MCF 10A (cell line): ENCODE results near the gene CEP112. TPM values are rescaled to one million over a fixed set of nuclear protein-coding genes. Genes with fewer than 3 reads are reported as not detected.
A peak's percentile ranks its signal among the peaks of the same experiment; 100 is the strongest.

Experiments
- BruUV-seq: library from RNA; stranded (reverse); fragments of 400-500 nt; replicated peaks from 2 replicates; lab custom pipeline; 2021; lab: Mats Ljungman, UMichigan
- CTCF ChIA-PET: fragments of 300-600 bp; sonication (Branson Sonifier 250); formaldehyde crosslinking; extraction: SDS; loops from one replicate; lab custom pipeline; 2021; ENCODE audit warnings: antibody characterized with exemption, inconsistent platforms; lab: Yijun Ruan, JAX
- POLR2A ChIA-PET: fragments of 300-600, 350-650 bp; sonication (Branson Sonifier 250); formaldehyde crosslinking; extraction: SDS; loops from one replicate; lab custom pipeline; 2020; ENCODE audit warnings: antibody characterized with exemption, inconsistent platforms; lab: Yijun Ruan, JAX
- DNase-seq: peaks from one replicate; pipeline ENCODE4 v3.0.0-alpha.2; 2018; ENCODE audit not compliant: unreplicated experiment
- H3K27ac Mint-ChIP-seq: one replicate; pipeline ENCODE4 v1.8.0; 2022; ENCODE audit warnings: mild to moderate bottlenecking, low read depth, mixed read lengths; ENCODE audit not compliant: unreplicated experiment
- H3K27me3 Mint-ChIP-seq: one replicate; pipeline ENCODE4 v1.8.0; 2022; ENCODE audit warnings: mixed read lengths; ENCODE audit not compliant: insufficient read depth, unreplicated experiment
- H3K36me3 Mint-ChIP-seq: one replicate; pipeline ENCODE4 v1.8.0; 2022; ENCODE audit warnings: mild to moderate bottlenecking, moderate library complexity, mixed read lengths; ENCODE audit not compliant: insufficient read depth, unreplicated experiment
- H3K4me1 Mint-ChIP-seq: one replicate; pipeline ENCODE4 v1.8.0; 2022; ENCODE audit warnings: mixed read lengths; ENCODE audit not compliant: insufficient read depth, unreplicated experiment
- H3K4me3 Mint-ChIP-seq: one replicate; pipeline ENCODE4 v1.8.0; 2022; ENCODE audit warnings: mild to moderate bottlenecking, moderate library complexity, mixed read lengths; ENCODE audit not compliant: unreplicated experiment
- H3K9me3 Mint-ChIP-seq: one replicate; pipeline ENCODE4 v1.8.0; 2022; ENCODE audit warnings: mixed read lengths; ENCODE audit not compliant: unreplicated experiment
- intact Hi-C: fragments of 100-400 bp; cut with micrococcal nuclease; formaldehyde crosslinking; loops from 2 replicates; pipeline ENCODE4 v1.14.1; 2022
- total RNA-seq: library from RNA; stranded (reverse); gene quantifications from 2 replicates; pipeline ENCODE4 v1.2.3, GENCODE V29; 2022
- TF ChIP-seq, protein P1 (sequence below): fragments of 200-600 bp; IDR thresholded peaks from one replicate; pipeline ENCODE4 v1.8.0; 2022; ENCODE audit warnings: antibody characterized with exemption, mild to moderate bottlenecking; ENCODE audit not compliant: unreplicated experiment

CEP112 gene
- total RNA-seq, 1 experiment from 2014 or later = 8.1 TPM

DNA sequence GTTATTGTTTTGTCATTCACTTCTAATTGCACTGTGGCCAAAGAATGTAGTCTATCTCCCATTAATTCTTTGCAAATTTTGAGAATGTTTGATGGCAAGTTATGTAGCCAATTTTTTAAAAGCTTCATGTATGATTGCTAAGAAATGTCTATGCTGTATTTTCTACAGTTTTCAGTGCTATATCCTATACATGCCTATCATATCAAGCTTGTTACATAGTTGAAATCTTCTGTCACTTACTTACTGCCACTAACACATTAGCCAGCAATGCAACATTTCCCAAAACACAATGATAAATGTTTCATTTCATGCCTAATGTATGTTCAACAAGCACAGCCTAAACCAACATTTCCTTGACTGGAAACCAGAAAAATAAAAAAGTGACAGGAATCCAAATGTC lies 338.1 kb downstream of the CEP112 start:
- TF ChIP-seq, protein P1, sequence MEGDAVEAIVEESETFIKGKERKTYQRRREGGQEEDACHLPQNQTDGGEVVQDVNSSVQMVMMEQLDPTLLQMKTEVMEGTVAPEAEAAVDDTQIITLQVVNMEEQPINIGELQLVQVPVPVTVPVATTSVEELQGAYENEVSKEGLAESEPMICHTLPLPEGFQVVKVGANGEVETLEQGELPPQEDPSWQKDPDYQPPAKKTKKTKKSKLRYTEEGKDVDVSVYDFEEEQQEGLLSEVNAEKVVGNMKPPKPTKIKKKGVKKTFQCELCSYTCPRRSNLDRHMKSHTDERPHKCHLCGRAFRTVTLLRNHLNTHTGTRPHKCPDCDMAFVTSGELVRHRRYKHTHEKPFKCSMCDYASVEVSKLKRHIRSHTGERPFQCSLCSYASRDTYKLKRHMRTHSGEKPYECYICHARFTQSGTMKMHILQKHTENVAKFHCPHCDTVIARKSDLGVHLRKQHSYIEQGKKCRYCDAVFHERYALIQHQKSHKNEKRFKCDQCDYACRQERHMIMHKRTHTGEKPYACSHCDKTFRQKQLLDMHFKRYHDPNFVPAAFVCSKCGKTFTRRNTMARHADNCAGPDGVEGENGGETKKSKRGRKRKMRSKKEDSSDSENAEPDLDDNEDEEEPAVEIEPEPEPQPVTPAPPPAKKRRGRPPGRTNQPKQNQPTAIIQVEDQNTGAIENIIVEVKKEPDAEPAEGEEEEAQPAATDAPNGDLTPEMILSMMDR = no peak
- intact Hi-C loops = no loop called here
- H3K9me3 Mint-ChIP-seq = no peaks in the 10 kb centered on the region
- no TSS peak for BruUV-seq
- CTCF ChIA-PET = interaction anchor here (0.7 to 1.6 kb wide), 2 partner anchors 20 to 59 kb away, joined by 3 read pairs; no protein-coding TSS in a partner anchor
- no peaks in the 10 kb centered on the region for H3K27me3 Mint-ChIP-seq
- POLR2A ChIA-PET = interaction anchor here (0.6 kb wide), 1 partner anchor 15 kb away, joined by 3 read pairs; no protein-coding TSS in a partner anchor
- peaks cover 29% of the 10 kb centered on the region for H3K4me1 Mint-ChIP-seq
- H3K36me3 Mint-ChIP-seq = no peaks in the 10 kb centered on the region
- no peak for DNase-seq
- no peak overlapping the region for H3K27ac Mint-ChIP-seq
- no peak overlapping the region for H3K4me3 Mint-ChIP-seq

DNA sequence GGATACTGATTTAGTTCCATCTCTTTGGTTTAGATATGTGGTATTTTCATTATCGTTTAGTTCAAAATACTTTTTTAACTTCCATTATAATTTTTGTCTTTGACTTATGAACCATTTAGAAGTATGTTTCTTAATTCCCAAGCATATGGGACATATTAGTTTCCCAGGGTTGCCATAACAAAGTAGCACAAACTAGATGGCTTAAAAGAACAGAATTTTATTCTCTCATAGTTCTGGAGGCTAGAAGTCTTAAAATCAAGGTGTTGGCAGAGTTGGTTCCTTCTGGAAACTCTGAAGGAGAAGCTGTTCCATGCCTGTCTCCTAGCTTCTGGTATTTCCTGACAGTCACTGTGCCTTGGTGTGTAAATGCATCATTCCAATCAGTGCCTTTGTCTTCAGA lies 339.0 kb downstream of the CEP112 start:
- no peak for DNase-seq
- Mint-ChIP-seq H3K4me3 (no peak overlapping the region), H3K27me3 (no peaks in the 10 kb centered on the region), H3K36me3 (no peaks in the 10 kb centered on the region), H3K27ac (no peak overlapping the region), H3K4me1 (peaks cover 29% of the 10 kb centered on the region), H3K9me3 (no peaks in the 10 kb centered on the region)
- no TSS peak for BruUV-seq
- CTCF ChIA-PET = no interaction called here
- TF ChIP-seq, protein P1 = no peak
- intact Hi-C loops = no loop called here
- POLR2A ChIA-PET = no interaction called here

DNA sequence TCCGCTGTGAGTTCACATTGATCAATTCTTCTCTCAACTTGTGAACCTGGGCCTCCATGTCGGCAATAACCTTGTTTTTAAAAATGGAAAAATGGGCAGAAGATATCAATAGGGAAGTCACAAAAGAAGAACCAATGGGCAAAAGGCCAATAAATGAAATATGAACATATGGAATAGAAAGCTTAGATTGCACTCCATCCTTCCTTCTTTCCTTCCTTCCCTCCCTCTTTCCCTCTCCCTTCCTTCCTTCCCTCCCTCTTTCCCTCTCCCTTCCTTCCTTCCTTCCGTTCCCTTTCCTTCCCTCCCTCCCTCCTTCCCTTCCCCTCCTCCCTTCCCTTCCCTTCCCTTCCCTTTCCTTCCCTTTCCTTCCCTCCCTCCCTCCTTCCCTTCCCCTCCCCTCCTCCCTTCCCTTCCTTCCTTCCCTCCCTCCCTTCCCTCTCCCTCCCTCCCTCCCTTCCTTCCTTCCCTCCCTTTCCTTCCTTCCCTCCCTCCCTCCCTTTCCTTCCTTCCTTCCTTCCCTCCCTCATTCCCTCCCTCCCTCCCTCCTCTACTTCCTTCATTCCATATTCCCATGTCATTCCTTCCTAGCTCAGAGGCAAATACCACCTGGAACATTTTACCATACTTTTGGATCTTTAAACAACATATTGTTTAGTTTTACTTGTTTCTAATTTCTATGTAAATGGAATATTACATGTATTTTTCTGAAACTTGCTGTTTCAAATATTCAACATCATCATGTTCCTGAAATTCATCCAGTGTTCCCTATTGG lies 339.8 kb downstream of the CEP112 start:
- intact Hi-C loops = no loop called here
- CTCF ChIA-PET = no interaction called here
- DNase-seq = no peak
- TF ChIP-seq, protein P1 = no peak
- H3K9me3 Mint-ChIP-seq = no peaks in the 10 kb centered on the region
- H3K4me3 Mint-ChIP-seq = no peak overlapping the region
- H3K27ac Mint-ChIP-seq = no peak overlapping the region
- peaks cover 29% of the 10 kb centered on the region for H3K4me1 Mint-ChIP-seq
- no peaks in the 10 kb centered on the region for H3K27me3 Mint-ChIP-seq
- BruUV-seq = no TSS peak
- POLR2A ChIA-PET = no interaction called here
- no peaks in the 10 kb centered on the region for H3K36me3 Mint-ChIP-seq

DNA sequence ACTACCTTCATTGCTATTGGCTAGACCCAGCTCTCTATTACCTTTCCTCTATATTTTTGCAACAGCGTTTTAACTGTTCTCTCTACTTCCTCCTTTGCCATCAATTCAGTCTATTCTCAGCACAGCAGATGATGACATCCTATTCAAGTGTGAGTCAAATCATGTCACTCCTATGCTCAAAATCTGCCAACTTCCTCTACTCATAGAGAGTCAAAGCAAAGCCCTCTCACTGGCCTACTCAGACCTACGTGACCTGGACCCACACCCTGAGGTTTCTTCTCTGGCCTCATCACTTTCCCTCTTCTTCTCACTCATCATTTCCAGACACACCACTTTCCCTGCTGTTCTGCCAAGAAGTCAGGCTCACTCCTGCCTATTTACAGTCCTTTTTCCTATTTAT lies 341.4 kb downstream of the CEP112 start:
- POLR2A ChIA-PET = no interaction called here
- Mint-ChIP-seq H3K27ac (no peak overlapping the region), H3K27me3 (no peaks in the 10 kb centered on the region), H3K4me1 (peaks cover 16% of the 10 kb centered on the region), H3K9me3 (no peaks in the 10 kb centered on the region), H3K4me3 (no peak overlapping the region), H3K36me3 (no peaks in the 10 kb centered on the region)
- intact Hi-C loops = no loop called here
- CTCF ChIA-PET = no interaction called here
- BruUV-seq = no TSS peak
- TF ChIP-seq, protein P1 = no peak
- DNase-seq = peak; percentile 64
